ENCODE measurements around the gene SOX1.

Gene SOX1

GRCh38 chr13:112053167-112053743 lies 13.7 kb upstream of the SOX1 start:
- Histone ChIP-seq H3K27ac (ENCODE audit: poor library complexity, severe bottlenecking) (no peak overlapping the region), H3K36me3 (ENCODE audit: low read depth) (no peaks in the 10 kb centered on the region), H3K4me1 (ENCODE audit: insufficient read depth, poor library complexity, severe bottlenecking) (no peaks in the 10 kb centered on the region), H3K27me3 (ENCODE audit: insufficient read depth, poor library complexity, severe bottlenecking) (peaks cover 91% of the 10 kb centered on the region), H3K4me3 (ENCODE audit: severe bottlenecking) (no peak overlapping the region), H3K9me3 (ENCODE audit: severe bottlenecking) (no peaks in the 10 kb centered on the region)
- TF ChIP-seq, protein P1, sequence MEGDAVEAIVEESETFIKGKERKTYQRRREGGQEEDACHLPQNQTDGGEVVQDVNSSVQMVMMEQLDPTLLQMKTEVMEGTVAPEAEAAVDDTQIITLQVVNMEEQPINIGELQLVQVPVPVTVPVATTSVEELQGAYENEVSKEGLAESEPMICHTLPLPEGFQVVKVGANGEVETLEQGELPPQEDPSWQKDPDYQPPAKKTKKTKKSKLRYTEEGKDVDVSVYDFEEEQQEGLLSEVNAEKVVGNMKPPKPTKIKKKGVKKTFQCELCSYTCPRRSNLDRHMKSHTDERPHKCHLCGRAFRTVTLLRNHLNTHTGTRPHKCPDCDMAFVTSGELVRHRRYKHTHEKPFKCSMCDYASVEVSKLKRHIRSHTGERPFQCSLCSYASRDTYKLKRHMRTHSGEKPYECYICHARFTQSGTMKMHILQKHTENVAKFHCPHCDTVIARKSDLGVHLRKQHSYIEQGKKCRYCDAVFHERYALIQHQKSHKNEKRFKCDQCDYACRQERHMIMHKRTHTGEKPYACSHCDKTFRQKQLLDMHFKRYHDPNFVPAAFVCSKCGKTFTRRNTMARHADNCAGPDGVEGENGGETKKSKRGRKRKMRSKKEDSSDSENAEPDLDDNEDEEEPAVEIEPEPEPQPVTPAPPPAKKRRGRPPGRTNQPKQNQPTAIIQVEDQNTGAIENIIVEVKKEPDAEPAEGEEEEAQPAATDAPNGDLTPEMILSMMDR (IDR thresholded peaks at IDR 0.05; ENCODE audit: poor library complexity, severe bottlenecking): no peak
- DNase-seq (ENCODE audit: low spot score) (no peak), ATAC-seq (ENCODE audit: low read depth) (no peak)

DNA sequence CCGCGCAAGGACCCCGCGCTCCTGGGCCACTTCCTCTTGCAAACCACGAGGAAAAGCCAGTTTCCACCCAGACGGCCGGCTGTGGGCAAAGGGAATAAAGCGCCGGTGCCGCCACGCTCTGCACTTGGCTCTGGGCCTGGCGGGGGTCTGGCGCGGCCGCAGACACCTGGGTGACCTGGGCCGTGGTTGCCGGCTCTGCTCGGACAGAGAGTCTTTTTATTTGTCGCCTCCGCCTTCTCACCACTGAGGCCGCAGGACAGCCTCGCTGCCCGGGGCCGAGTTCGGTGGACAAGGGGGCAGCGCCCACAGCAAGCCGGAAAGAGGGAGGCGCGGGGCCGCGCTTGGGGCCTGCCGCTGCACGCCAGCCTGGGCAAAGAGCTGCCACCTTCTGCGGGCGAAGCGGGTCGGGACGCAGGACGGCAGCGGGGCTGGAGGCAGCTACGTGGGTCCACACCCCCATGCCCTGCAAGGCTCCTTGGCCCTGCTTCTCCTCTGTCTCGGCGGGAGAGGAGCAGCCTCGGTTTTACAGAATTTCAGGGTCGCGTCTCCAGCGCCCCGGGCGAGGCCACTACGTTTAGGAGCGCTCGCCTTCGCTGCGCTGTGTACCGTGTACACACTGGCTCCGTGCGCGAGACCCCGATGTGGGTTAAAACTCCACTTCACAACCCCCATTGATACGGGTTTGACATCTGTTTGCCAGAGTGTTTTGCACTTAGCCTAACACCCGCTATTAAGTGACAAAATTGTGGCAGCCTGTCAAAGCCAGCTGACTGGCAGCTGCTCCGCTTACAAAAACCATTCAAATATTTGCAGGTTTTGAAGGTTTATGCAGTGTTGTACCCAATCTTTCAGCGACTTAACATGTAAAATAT lies 13.0 kb upstream of the SOX1 start:
- Histone ChIP-seq H3K4me1 (ENCODE audit: insufficient read depth, poor library complexity, severe bottlenecking) (no peaks in the 10 kb centered on the region), H3K4me3 (ENCODE audit: severe bottlenecking) (no peak overlapping the region), H3K9me3 (ENCODE audit: severe bottlenecking) (no peaks in the 10 kb centered on the region), H3K27me3 (ENCODE audit: insufficient read depth, poor library complexity, severe bottlenecking) (peaks cover 94% of the 10 kb centered on the region), H3K36me3 (ENCODE audit: low read depth) (no peaks in the 10 kb centered on the region), H3K27ac (ENCODE audit: poor library complexity, severe bottlenecking) (no peak overlapping the region)
- TF ChIP-seq, protein P1 (IDR thresholded peaks at IDR 0.05; ENCODE audit: poor library complexity, severe bottlenecking): no peak
- ATAC-seq (ENCODE audit: low read depth): no peak
- DNase-seq (ENCODE audit: low spot score): no peak

DNA sequence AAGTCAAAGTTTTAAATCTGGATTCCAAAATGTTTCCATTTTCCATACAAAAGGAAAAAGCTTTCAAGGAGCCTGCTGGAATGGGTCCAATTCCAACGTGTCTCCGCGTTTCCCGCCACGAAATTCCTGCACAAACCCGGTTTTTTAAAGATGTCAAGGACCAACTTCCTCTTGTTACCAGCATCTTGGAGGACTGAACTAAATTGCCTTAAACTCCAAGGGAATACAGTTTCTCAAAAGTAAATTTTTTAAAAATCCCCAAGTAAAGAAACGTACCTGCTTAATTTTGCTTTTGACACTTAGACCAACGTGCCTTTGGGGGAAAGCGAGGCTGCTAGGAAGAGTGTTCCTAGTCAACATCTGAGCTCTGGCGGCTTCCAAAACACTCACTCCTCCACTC lies 12.3 kb upstream of the SOX1 start:
- ATAC-seq (ENCODE audit: low read depth) (no peak), DNase-seq (ENCODE audit: low spot score) (no peak)
- TF ChIP-seq, protein P1 (IDR thresholded peaks at IDR 0.05; ENCODE audit: poor library complexity, severe bottlenecking): no peak
- Histone ChIP-seq H3K4me1 (ENCODE audit: insufficient read depth, poor library complexity, severe bottlenecking) (no peaks in the 10 kb centered on the region), H3K4me3 (ENCODE audit: severe bottlenecking) (no peak overlapping the region), H3K27me3 (ENCODE audit: insufficient read depth, poor library complexity, severe bottlenecking) (peaks cover 94% of the 10 kb centered on the region), H3K27ac (ENCODE audit: poor library complexity, severe bottlenecking) (no peak overlapping the region), H3K36me3 (ENCODE audit: low read depth) (no peaks in the 10 kb centered on the region), H3K9me3 (ENCODE audit: severe bottlenecking) (no peaks in the 10 kb centered on the region)

DNA sequence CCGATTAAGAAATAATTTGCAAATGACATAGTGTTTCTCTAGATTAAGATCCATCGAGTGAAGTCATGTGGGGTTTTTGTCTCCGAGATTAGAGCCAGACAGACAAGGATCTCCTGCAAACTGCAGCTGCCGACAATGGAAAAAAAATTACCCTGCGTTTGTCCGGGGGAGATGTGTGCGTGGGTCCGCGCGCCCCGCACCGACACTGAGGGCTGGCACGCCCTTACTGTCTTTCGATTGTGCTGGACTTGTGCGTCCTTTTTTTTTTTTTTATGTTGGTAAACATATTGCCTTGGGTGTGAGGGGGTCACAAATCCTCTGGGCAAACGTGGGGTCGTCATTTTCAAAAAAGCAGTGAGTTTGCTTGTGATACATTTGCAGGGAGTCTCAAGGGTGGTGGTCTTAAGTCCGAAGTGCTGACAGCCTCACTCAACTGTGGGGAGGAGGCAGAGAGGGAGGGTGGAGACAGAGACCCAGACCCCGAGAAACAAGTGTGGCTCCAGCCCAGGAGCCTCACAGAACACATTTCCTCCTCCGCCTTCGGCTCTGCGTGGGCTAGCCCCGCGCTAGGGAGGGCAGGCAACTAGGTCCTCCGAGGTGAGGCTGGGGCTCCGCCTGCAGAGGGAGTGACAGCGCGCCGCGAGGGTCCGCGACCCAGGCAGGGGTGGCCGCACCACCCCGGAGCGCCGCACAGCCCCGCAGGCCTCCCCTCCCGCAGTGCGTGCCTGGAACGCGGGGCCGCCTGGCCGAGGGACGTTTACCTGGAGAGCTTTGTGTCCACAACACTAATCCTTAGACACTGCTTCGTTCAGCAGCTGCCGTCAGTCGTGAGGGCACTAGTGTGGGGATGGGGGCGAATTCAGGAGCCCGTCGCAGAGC lies 11.7 kb upstream of the SOX1 start:
- no peaks in the 10 kb centered on the region for H3K4me1 ChIP-seq (ENCODE audit: insufficient read depth, poor library complexity, severe bottlenecking)
- TF ChIP-seq, protein P1 (IDR thresholded peaks at IDR 0.05; ENCODE audit: poor library complexity, severe bottlenecking): no peak
- ATAC-seq (ENCODE audit: low read depth) (no peak), DNase-seq (ENCODE audit: low spot score) (no peak)
- H3K9me3 ChIP-seq (ENCODE audit: severe bottlenecking): no peaks in the 10 kb centered on the region
- H3K27ac ChIP-seq (ENCODE audit: poor library complexity, severe bottlenecking): no peak overlapping the region
- no peaks in the 10 kb centered on the region for H3K36me3 ChIP-seq (ENCODE audit: low read depth)
- no peak overlapping the region for H3K4me3 ChIP-seq (ENCODE audit: severe bottlenecking)
- peaks cover 100% of the 10 kb centered on the region for H3K27me3 ChIP-seq (ENCODE audit: insufficient read depth, poor library complexity, severe bottlenecking)
